Neural crest cell (in vitro differentiated cells): Measurements from ENCODE around the gene DNTT. TPM values are rescaled to one million over a fixed set of nuclear protein-coding genes. Genes with fewer than 3 reads are reported as not detected.

ENCODE experiments used
- DNase-seq: peaks from one replicate; pipeline ENCODE4 v3.0.0; 2021; ENCODE audit warnings: low read depth, mixed read lengths, low spot score
- H3K27ac Mint-ChIP-seq: one replicate; pipeline ENCODE4 v1.8.0; 2021; ENCODE audit warnings: mild to moderate bottlenecking, mixed read lengths; ENCODE audit not compliant: unreplicated experiment
- H3K27me3 Mint-ChIP-seq: 2 replicates; pipeline ENCODE4 v1.8.0; 2021; ENCODE audit warnings: low read depth, mild to moderate bottlenecking, mixed read lengths
- H3K36me3 Mint-ChIP-seq: 2 replicates; pipeline ENCODE4 v1.8.0; 2021; ENCODE audit warnings: low read depth, mild to moderate bottlenecking, mixed read lengths
- H3K4me1 Mint-ChIP-seq: 2 replicates; pipeline ENCODE4 v1.8.0; 2021; ENCODE audit warnings: mixed read lengths
- H3K4me3 Mint-ChIP-seq: one replicate; pipeline ENCODE4 v1.8.0; 2021; ENCODE audit warnings: mild to moderate bottlenecking, mixed read lengths
- H3K9me3 Mint-ChIP-seq: 2 replicates; pipeline ENCODE4 v1.8.0; 2021; ENCODE audit warnings: mixed read lengths
- CTCF ChIP-seq: fragments of 200-600 bp; sonication (generic); conservative IDR thresholded peaks from 2 replicates; pipeline ENCODE4 v1.5.0; 2021; ENCODE audit warnings: antibody characterized with exemption, mild to moderate bottlenecking
- total RNA-seq: library from RNA; stranded (reverse); gene quantifications from 2 replicates; pipeline ENCODE4 v1.2.1, GENCODE V29; 2021

DNTT gene
- total RNA-seq, 1 donor from 2014 or later = not detected

- no peaks in the 10 kb centered on the region for H3K27me3 Mint-ChIP-seq
- DNase-seq = no peak
- H3K27ac Mint-ChIP-seq = no peak overlapping the region
- no peak overlapping the region for H3K4me3 Mint-ChIP-seq
- no peaks in the 10 kb centered on the region for H3K36me3 Mint-ChIP-seq
- peaks cover 14% of the 10 kb centered on the region for H3K4me1 Mint-ChIP-seq
- no peak for TF ChIP-seq CTCF
- no peaks in the 10 kb centered on the region for H3K9me3 Mint-ChIP-seq
Measured at GRCh38 chr10:96260014-96260413, 44.2 kb upstream of the DNTT start.

GRCh38 chr10:96261132-96261531, 43.1 kb upstream of the DNTT start:
- no peak for TF ChIP-seq CTCF
- H3K27ac Mint-ChIP-seq = no peak overlapping the region
- H3K9me3 Mint-ChIP-seq = no peaks in the 10 kb centered on the region
- no peak overlapping the region for H3K4me3 Mint-ChIP-seq
- no peak for DNase-seq
- no peaks in the 10 kb centered on the region for H3K27me3 Mint-ChIP-seq
- H3K4me1 Mint-ChIP-seq = peaks cover 9% of the 10 kb centered on the region
- H3K36me3 Mint-ChIP-seq = no peaks in the 10 kb centered on the region

- Mint-ChIP-seq H3K27ac (no peak overlapping the region), H3K4me3 (no peak overlapping the region), H3K4me1 (peaks cover 9% of the 10 kb centered on the region), H3K9me3 (no peaks in the 10 kb centered on the region), H3K27me3 (no peaks in the 10 kb centered on the region), H3K36me3 (no peaks in the 10 kb centered on the region)
- no peak for TF ChIP-seq CTCF
- DNase-seq = no peak
Measured at GRCh38 chr10:96261930-96262329, 42.3 kb upstream of the DNTT start.

DNA sequence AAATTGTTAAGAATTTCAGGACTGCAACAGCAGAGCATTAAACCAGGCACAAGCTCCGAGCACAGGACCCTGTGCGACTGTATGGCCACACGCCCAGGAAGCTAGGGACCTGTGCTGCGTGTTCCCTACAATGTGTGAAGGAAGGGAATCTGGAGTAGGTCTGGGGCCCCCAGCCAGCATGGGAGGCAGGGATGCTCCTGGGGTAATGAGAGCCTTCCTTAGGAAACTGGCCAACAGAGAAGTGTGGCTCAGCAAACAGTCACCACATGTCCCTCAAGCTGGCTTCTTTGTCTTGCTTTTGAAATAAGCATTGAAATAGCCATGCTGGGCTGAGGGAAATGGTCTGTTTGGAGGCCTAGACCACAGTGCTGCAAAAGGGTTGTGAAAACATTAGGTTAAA, 41.1 kb upstream of the DNTT start:
- H3K4me3 Mint-ChIP-seq = no peak overlapping the region
- H3K27ac Mint-ChIP-seq = peak overlapping the region; percentile 17
- no peaks in the 10 kb centered on the region for H3K36me3 Mint-ChIP-seq
- H3K27me3 Mint-ChIP-seq = no peaks in the 10 kb centered on the region
- no peak for DNase-seq
- TF ChIP-seq CTCF = no peak
- H3K4me1 Mint-ChIP-seq = peaks cover 9% of the 10 kb centered on the region
- H3K9me3 Mint-ChIP-seq = no peaks in the 10 kb centered on the region

DNA sequence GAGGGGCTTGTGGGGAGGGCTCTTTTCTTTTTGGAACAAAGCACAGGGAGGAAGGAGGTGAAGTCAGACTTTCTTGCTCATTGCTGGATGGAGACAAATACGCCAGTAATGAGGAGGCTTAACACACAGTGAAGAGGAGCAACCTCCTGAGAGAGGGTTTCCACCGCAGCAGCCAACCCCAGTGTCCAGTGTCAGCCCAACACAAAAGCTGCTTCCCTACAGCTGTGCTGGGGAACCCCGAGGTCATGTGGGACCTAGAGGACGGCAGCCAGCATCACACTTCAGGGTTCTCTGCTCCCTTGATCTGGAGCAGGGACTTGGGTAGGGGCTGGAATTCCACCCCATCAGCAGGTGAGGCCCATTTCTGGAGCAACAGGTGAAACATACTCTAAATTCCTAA, 40.6 kb upstream of the DNTT start:
- no peak for TF ChIP-seq CTCF
- Mint-ChIP-seq H3K27ac (no peak overlapping the region), H3K9me3 (no peaks in the 10 kb centered on the region), H3K36me3 (no peaks in the 10 kb centered on the region), H3K4me3 (no peak overlapping the region), H3K27me3 (no peaks in the 10 kb centered on the region), H3K4me1 (peaks cover 9% of the 10 kb centered on the region)
- DNase-seq = no peak

DNA sequence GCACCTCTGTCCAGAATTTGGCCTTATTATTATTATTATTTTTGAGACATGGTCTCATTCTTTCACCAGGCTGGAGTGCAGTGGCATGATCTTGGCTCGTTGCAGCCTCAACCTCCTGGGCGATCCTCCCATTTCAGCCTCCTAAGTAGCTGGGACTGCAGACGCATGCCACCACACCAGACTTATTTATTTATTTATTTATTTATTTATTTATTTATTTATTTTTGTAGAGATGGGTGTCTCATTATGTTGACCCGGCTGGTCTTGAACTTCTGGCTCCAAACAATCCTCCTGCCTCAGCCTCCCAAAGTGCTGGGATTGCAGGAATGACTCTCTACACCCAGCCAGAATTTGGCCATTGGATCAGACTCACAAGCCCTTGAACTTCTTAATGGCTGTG, 39.3 kb upstream of the DNTT start:
- H3K9me3 Mint-ChIP-seq = no peaks in the 10 kb centered on the region
- TF ChIP-seq CTCF = no peak
- peaks cover 6% of the 10 kb centered on the region for H3K4me1 Mint-ChIP-seq
- no peak for DNase-seq
- H3K36me3 Mint-ChIP-seq = no peaks in the 10 kb centered on the region
- H3K4me3 Mint-ChIP-seq = no peak overlapping the region
- no peaks in the 10 kb centered on the region for H3K27me3 Mint-ChIP-seq
- H3K27ac Mint-ChIP-seq = no peak overlapping the region
